Activated T-cell treated with anti-CD3 and anti-CD28 coated beads, Interleukin-2, amount 50 U/mL, for 4 hours (primary cell): ENCODE results near the gene AQP3. TPM values are rescaled to one million over a fixed set of nuclear protein-coding genes. Genes with fewer than 3 reads are reported as not detected.
A peak's percentile ranks its signal among the peaks of the same experiment; 100 is the strongest.

Source experiments
- ATAC-seq, 2 donors: fragments of 200-7000 bp; cut with Tn5 transposase; one replicate each; pipeline ENCODE4 v1.10.0; 2021
- DNase-seq: peaks from one replicate; pipeline ENCODE4 v3.0.0-alpha.2; 2020
- H3K27me3 Mint-ChIP-seq: one replicate; pipeline ENCODE4 v1.8.0; 2021; ENCODE audit warnings: low read depth, mixed read lengths
- H3K36me3 Mint-ChIP-seq: one replicate; pipeline ENCODE4 v1.8.0; 2022; ENCODE audit warnings: mixed read lengths; ENCODE audit not compliant: insufficient read depth
- H3K4me1 Mint-ChIP-seq: one replicate; pipeline ENCODE4 v1.8.0; 2021; ENCODE audit warnings: low read depth, mixed read lengths
- H3K4me3 Mint-ChIP-seq: one replicate; pipeline ENCODE4 v1.8.0; 2021; ENCODE audit warnings: mild to moderate bottlenecking, moderate library complexity, mixed read lengths
- H3K9me3 Mint-ChIP-seq: one replicate; pipeline ENCODE4 v1.8.0; 2021; ENCODE audit warnings: mixed read lengths
- total RNA-seq, 3 donors: library from RNA; stranded (reverse); gene quantifications; one replicate each; pipeline ENCODE4 v1.2.1, GENCODE V29; 2021

Gene AQP3
- total RNA-seq, 3 donors from 2014 or later = 4.5 to 5.5 (median 5.3) TPM

GRCh38 chr9:33468797-33469621 is 21.6 kb upstream of the AQP3 start:
- Mint-ChIP-seq H3K36me3 (peaks cover 48% of the 10 kb centered on the region), H3K4me3 (no peak overlapping the region), H3K9me3 (no peaks in the 10 kb centered on the region), H3K27me3 (no peaks in the 10 kb centered on the region), H3K4me1 (peaks cover 21% of the 10 kb centered on the region)
- DNase-seq (no peak), ATAC-seq (no peak)

GRCh38 chr9:33468215-33468730 is 20.9 kb upstream of the AQP3 start:
- ATAC-seq = no peak
- H3K9me3 Mint-ChIP-seq = no peaks in the 10 kb centered on the region
- no peak for DNase-seq
- no peaks in the 10 kb centered on the region for H3K27me3 Mint-ChIP-seq
- H3K4me1 Mint-ChIP-seq = peaks cover 20% of the 10 kb centered on the region
- peaks cover 46% of the 10 kb centered on the region for H3K36me3 Mint-ChIP-seq
- H3K4me3 Mint-ChIP-seq = no peak overlapping the region

GRCh38 chr9:33467526-33467925 is 20.1 kb upstream of the AQP3 start:
- H3K36me3 Mint-ChIP-seq = peaks cover 52% of the 10 kb centered on the region
- no peaks in the 10 kb centered on the region for H3K27me3 Mint-ChIP-seq
- peaks cover 16% of the 10 kb centered on the region for H3K4me1 Mint-ChIP-seq
- DNase-seq = no peak
- no peaks in the 10 kb centered on the region for H3K9me3 Mint-ChIP-seq
- no peak overlapping the region for H3K4me3 Mint-ChIP-seq
- no peak for ATAC-seq

- no peak overlapping the region for H3K4me3 Mint-ChIP-seq
- H3K27me3 Mint-ChIP-seq = no peaks in the 10 kb centered on the region
- peaks cover 54% of the 10 kb centered on the region for H3K36me3 Mint-ChIP-seq
- H3K4me1 Mint-ChIP-seq = peaks cover 9% of the 10 kb centered on the region
- ATAC-seq (peak; percentile 76 to 78), DNase-seq (peak; percentile 79)
- no peaks in the 10 kb centered on the region for H3K9me3 Mint-ChIP-seq
Observed at GRCh38 chr9:33466565-33467495, 19.4 kb upstream of the AQP3 start.

GRCh38 chr9:33465596-33466564 is 18.5 kb upstream of the AQP3 start:
- H3K27me3 Mint-ChIP-seq = no peaks in the 10 kb centered on the region
- no peak for ATAC-seq
- peaks cover 53% of the 10 kb centered on the region for H3K36me3 Mint-ChIP-seq
- H3K4me3 Mint-ChIP-seq = no peak overlapping the region
- no peaks in the 10 kb centered on the region for H3K9me3 Mint-ChIP-seq
- DNase-seq = no peak
- peaks cover 5% of the 10 kb centered on the region for H3K4me1 Mint-ChIP-seq

- no peaks in the 10 kb centered on the region for H3K9me3 Mint-ChIP-seq
- peaks cover 9% of the 10 kb centered on the region for H3K4me1 Mint-ChIP-seq
- ATAC-seq (no peak), DNase-seq (no peak)
- H3K4me3 Mint-ChIP-seq = no peak overlapping the region
- peaks cover 54% of the 10 kb centered on the region for H3K36me3 Mint-ChIP-seq
- H3K27me3 Mint-ChIP-seq = no peaks in the 10 kb centered on the region
Observed at GRCh38 chr9:33465096-33465495, 17.7 kb upstream of the AQP3 start.

GRCh38 chr9:33464045-33464636 is 16.7 kb upstream of the AQP3 start:
- ATAC-seq = no peak
- Mint-ChIP-seq H3K27me3 (no peaks in the 10 kb centered on the region), H3K4me1 (peaks cover 14% of the 10 kb centered on the region), H3K36me3 (peaks cover 45% of the 10 kb centered on the region), H3K9me3 (no peaks in the 10 kb centered on the region), H3K4me3 (no peak overlapping the region)
- DNase-seq = no peak

- no peak for DNase-seq
- Mint-ChIP-seq H3K27me3 (no peaks in the 10 kb centered on the region), H3K36me3 (peaks cover 39% of the 10 kb centered on the region), H3K4me1 (peaks cover 24% of the 10 kb centered on the region), H3K9me3 (no peaks in the 10 kb centered on the region), H3K4me3 (no peak overlapping the region)
- ATAC-seq = no peak
Observed at GRCh38 chr9:33463151-33463550, 15.8 kb upstream of the AQP3 start.

GRCh38 chr9:33461492-33461891 is 14.1 kb upstream of the AQP3 start:
- DNase-seq = no peak
- Mint-ChIP-seq H3K36me3 (peaks cover 30% of the 10 kb centered on the region), H3K9me3 (no peaks in the 10 kb centered on the region), H3K4me3 (no peak overlapping the region), H3K27me3 (no peaks in the 10 kb centered on the region), H3K4me1 (peaks cover 39% of the 10 kb centered on the region)
- ATAC-seq = no peak

GRCh38 chr9:33460854-33461253 is 13.5 kb upstream of the AQP3 start:
- DNase-seq (no peak), ATAC-seq (no peak)
- Mint-ChIP-seq H3K4me3 (no peak overlapping the region), H3K4me1 (peaks cover 45% of the 10 kb centered on the region), H3K9me3 (no peaks in the 10 kb centered on the region), H3K36me3 (peaks cover 27% of the 10 kb centered on the region), H3K27me3 (no peaks in the 10 kb centered on the region)

GRCh38 chr9:33459115-33459514 is 11.7 kb upstream of the AQP3 start:
- peaks cover 56% of the 10 kb centered on the region for H3K4me1 Mint-ChIP-seq
- DNase-seq = no peak
- H3K27me3 Mint-ChIP-seq = no peaks in the 10 kb centered on the region
- H3K36me3 Mint-ChIP-seq = peaks cover 16% of the 10 kb centered on the region
- H3K4me3 Mint-ChIP-seq = no peak overlapping the region
- H3K9me3 Mint-ChIP-seq = no peaks in the 10 kb centered on the region
- ATAC-seq = no peak

GRCh38 chr9:33458444-33458843 is 11.1 kb upstream of the AQP3 start:
- Mint-ChIP-seq H3K27me3 (no peaks in the 10 kb centered on the region), H3K4me1 (peaks cover 63% of the 10 kb centered on the region), H3K9me3 (no peaks in the 10 kb centered on the region), H3K4me3 (peak overlapping the region; percentile 53), H3K36me3 (peaks cover 16% of the 10 kb centered on the region)
- ATAC-seq = peak; percentile 90 to 91
- DNase-seq = peak; percentile 71

- Mint-ChIP-seq H3K4me3 (no peak overlapping the region), H3K9me3 (no peaks in the 10 kb centered on the region)
- no peak for ATAC-seq
Observed at GRCh38 chr9:33455945-33456344, 8.6 kb upstream of the AQP3 start.

More at GRCh38 chr9:33455945-33456344, 8.6 kb upstream of the AQP3 start:
- Mint-ChIP-seq H3K4me1 (peaks cover 75% of the 10 kb centered on the region), H3K27me3 (no peaks in the 10 kb centered on the region), H3K36me3 (peaks cover 4% of the 10 kb centered on the region)
- DNase-seq = no peak
